H1 (cell line): ENCODE results near the gene TMEM255A. TPM values are rescaled to one million over a fixed set of nuclear protein-coding genes. Genes with fewer than 3 reads are reported as not detected.

Experiments used
- CTCF ChIA-PET: fragments of 300-600 bp; sonication (Branson Sonifier 250); formaldehyde crosslinking; loops from one replicate; lab custom pipeline; 2021; ENCODE audit not compliant: partially characterized antibody; lab: Charles Lee
- POLR2A ChIA-PET: fragments of 300-600 bp; sonication (Branson Sonifier 250); formaldehyde crosslinking; loops from one replicate; lab custom pipeline; 2021; ENCODE audit warnings: inconsistent platforms; ENCODE audit not compliant: partially characterized antibody; lab: Charles Lee
- DNase-seq, 2 experiments: peaks; one replicate each; pipeline versions ENCODE4 v3.0.0 to v3.0.0-alpha.2; 2010 to 2022; ENCODE audit warnings: low spot score in 2 of 2, low read depth in 1 of 2, mixed read lengths in 1 of 2
- FAIRE-seq: peaks from 2 replicates; lab custom pipeline; 2011; peaks lifted over from hg19 to GRCh38; lab: Jason Lieb, UNC
- H2AFZ ChIP-seq: 2 replicates; pipeline ENCODE4 v1.8.1; 2012; ENCODE audit warnings: low read length, inconsistent platforms
- H2AK5ac ChIP-seq: 2 replicates; pipeline ENCODE4 v1.6.1; 2013; ENCODE audit warnings: low read depth, low read length
- H2BK120ac ChIP-seq: replicated peaks from 2 replicates; pipeline ENCODE3; 2013; ENCODE audit warnings: low read depth, low read length, inconsistent platforms
- H2BK12ac ChIP-seq: 2 replicates; pipeline ENCODE4 v1.6.1; 2013; ENCODE audit warnings: low read depth, low read length
- H2BK15ac ChIP-seq: 2 replicates; pipeline ENCODE4 v1.6.1; 2013; ENCODE audit warnings: low read length
- H2BK20ac ChIP-seq: 2 replicates; pipeline ENCODE4 v1.6.1; 2013; ENCODE audit warnings: low read length
- H2BK5ac ChIP-seq: 2 replicates; pipeline ENCODE4 v1.6.1; 2013; ENCODE audit warnings: low read depth, low read length
- H3K14ac ChIP-seq: 2 replicates; pipeline ENCODE4 v1.6.1; 2013; ENCODE audit warnings: inconsistent platforms; ENCODE audit not compliant: insufficient read length
- H3K18ac ChIP-seq: 2 replicates; pipeline ENCODE4 v1.6.1; 2013; ENCODE audit warnings: low read length; ENCODE audit errors: extremely low read depth
- H3K23ac ChIP-seq: 2 replicates; pipeline ENCODE4 v1.6.1; 2013; ENCODE audit warnings: inconsistent platforms; ENCODE audit not compliant: insufficient read length
- H3K23me2 ChIP-seq: 2 replicates; pipeline ENCODE4 v1.6.1; 2013; ENCODE audit warnings: low read depth, low read length
- H3K27ac ChIP-seq: 2 replicates; pipeline ENCODE4 v1.6.1; 2011; ENCODE audit warnings: low read depth, low read length, inconsistent platforms
- H3K27me3 ChIP-seq, 4 experiments: replicated peaks in 1 of 4; 1 replicate in 1 of 4; 2 replicates in 3 of 4; pipeline versions ENCODE4 v1.6.1 to v1.8.1; 2011 to 2013; ENCODE audit warnings: low read length in 3 of 4, mild to moderate bottlenecking in 3 of 4, inconsistent platforms in 2 of 4, mixed read lengths in 2 of 4, moderate library complexity in 1 of 4; ENCODE audit not compliant: control insufficient read depth in 3 of 4, insufficient read depth in 3 of 4; ENCODE audit errors: extremely low read depth in 1 of 4
- H3K36me3 ChIP-seq, 4 experiments: 2 replicates each; pipeline versions ENCODE4 v1.6.1 to v1.8.1; 2011 to 2013; ENCODE audit warnings: mild to moderate bottlenecking in 4 of 4, low read length in 3 of 4, moderate library complexity in 2 of 4, control low read depth in 1 of 4, inconsistent platforms in 1 of 4; ENCODE audit not compliant: insufficient read depth in 4 of 4, control insufficient read depth in 2 of 4
- H3K4ac ChIP-seq: replicated peaks from 2 replicates; pipeline ENCODE3; 2013; ENCODE audit warnings: low read length, low read depth, mixed read lengths, inconsistent platforms; ENCODE audit not compliant: insufficient read length
- H3K4me1 ChIP-seq, 4 experiments: replicated peaks in 1 of 4; 1 replicate in 1 of 4; 2 replicates in 3 of 4; pipeline versions ENCODE4 v1.6.1 to v1.8.1; 2011 to 2013; ENCODE audit warnings: low read length in 3 of 4, inconsistent platforms in 2 of 4, mixed read lengths in 1 of 4; ENCODE audit not compliant: insufficient read depth in 4 of 4, control insufficient read depth in 3 of 4
- H3K4me2 ChIP-seq, 2 experiments: 2 replicates each; pipeline versions ENCODE4 v1.6.1 to v1.8.1; 2011 to 2013; ENCODE audit warnings: low read depth in 2 of 2, low read length in 2 of 2, control low read depth in 1 of 2, inconsistent platforms in 1 of 2, mild to moderate bottlenecking in 1 of 2; ENCODE audit not compliant: insufficient read depth in 1 of 2
- H3K4me3 ChIP-seq, 4 experiments: fragments of 200-600, 300-600 bp in 1 of 4; sonication (generic), shearing (Covaris generic), sonication (Bioruptor Twin) in 1 of 4; 2 replicates each; pipeline versions ENCODE4 v1.5.1 to v1.8.1; 2011 to 2016; ENCODE audit warnings: low read length in 4 of 4, low read depth in 3 of 4, control low read depth in 2 of 4, inconsistent platforms in 2 of 4, mild to moderate bottlenecking in 2 of 4, mixed read lengths in 1 of 4, moderate library complexity in 1 of 4; ENCODE audit not compliant: insufficient read depth in 2 of 4; ENCODE audit errors: extremely low read depth in 1 of 4
- H3K56ac ChIP-seq: replicated peaks from 2 replicates; pipeline ENCODE3; 2013; ENCODE audit warnings: low read depth, mild to moderate bottlenecking, mixed read lengths, low read length, inconsistent platforms; ENCODE audit not compliant: insufficient read length
- H3K79me1 ChIP-seq: 2 replicates; pipeline ENCODE4 v1.6.1; 2013; ENCODE audit warnings: low read depth, low read length, control low read depth
- H3K79me2 ChIP-seq, 2 experiments: 2 replicates each; pipeline versions ENCODE4 v1.6.1 to v1.8.1; 2012 to 2013; ENCODE audit warnings: low read length in 2 of 2, mild to moderate bottlenecking in 2 of 2, inconsistent platforms in 1 of 2; ENCODE audit not compliant: insufficient read depth in 2 of 2, control insufficient read depth in 1 of 2
- H3K9ac ChIP-seq, 4 experiments: replicated peaks in 1 of 4; 1 replicate in 1 of 4; 2 replicates in 3 of 4; pipeline versions ENCODE4 v1.6.1 to v1.8.1; 2011 to 2013; ENCODE audit warnings: low read depth in 3 of 4, low read length in 3 of 4, control low read depth in 2 of 4, mild to moderate bottlenecking in 2 of 4, moderate library complexity in 2 of 4, inconsistent platforms in 1 of 4; ENCODE audit errors: extremely low read depth in 1 of 4
- H3K9me3 ChIP-seq, 2 experiments: 2 replicates each; pipeline versions ENCODE4 v1.6.1 to v1.8.1; 2012 to 2013; ENCODE audit warnings: mild to moderate bottlenecking in 2 of 2, moderate library complexity in 2 of 2, control low read depth in 1 of 2, inconsistent platforms in 1 of 2, low read depth in 1 of 2, low read length in 1 of 2, mixed read lengths in 1 of 2; ENCODE audit not compliant: insufficient read depth in 2 of 2
- H4K20me1 ChIP-seq, 2 experiments: replicated peaks in 1 of 2; 2 replicates each; pipeline versions ENCODE3 to v1.8.1; 2011 to 2013; ENCODE audit warnings: inconsistent platforms in 2 of 2, low read length in 2 of 2, mild to moderate bottlenecking in 1 of 2; ENCODE audit not compliant: insufficient read depth in 2 of 2, control insufficient read depth in 1 of 2
- H4K5ac ChIP-seq: 2 replicates; pipeline ENCODE4 v1.6.1; 2013; ENCODE audit warnings: low read length, low read depth, mixed read lengths, inconsistent platforms; ENCODE audit not compliant: insufficient read length
- H4K8ac ChIP-seq: 2 replicates; pipeline ENCODE4 v1.8.0; 2013; ENCODE audit warnings: mild to moderate bottlenecking, moderate library complexity, low read length, inconsistent platforms; ENCODE audit not compliant: insufficient read depth; ENCODE audit errors: extremely low read depth
- H4K91ac ChIP-seq: replicated peaks from 2 replicates; pipeline ENCODE3; 2013; ENCODE audit warnings: low read length, mixed read lengths, inconsistent platforms; ENCODE audit not compliant: insufficient read length
- EZH2 ChIP-seq: fragments of 200-600 bp; sonication (generic); IDR thresholded peaks from 2 replicates; pipeline ENCODE4 v1.7.1; 2012; ENCODE audit warnings: low read depth, mild to moderate bottlenecking, moderate library complexity, low read length, inconsistent platforms; ENCODE audit not compliant: severe bottlenecking
- HDAC2 ChIP-seq, 2 experiments: fragments of 300-600 bp in 1 of 2; sonication (generic) in 1 of 2; IDR thresholded peaks; 2 replicates each; pipeline ENCODE4 v1.6.1; 2011 to 2012; ENCODE audit warnings: low read depth in 2 of 2, low read length in 2 of 2, mild to moderate bottlenecking in 2 of 2, moderate library complexity in 2 of 2, borderline replicate concordance in 1 of 2, inconsistent platforms in 1 of 2
- MAX ChIP-seq: IDR thresholded peaks from 2 replicates; pipeline ENCODE4 v1.6.1; 2012; ENCODE audit warnings: inconsistent platforms
- RNF2 ChIP-seq: fragments of 200-900, 300-1000 bp; sonication (generic); IDR thresholded peaks from 2 replicates; pipeline ENCODE4 v1.7.1; 2016; ENCODE audit warnings: borderline replicate concordance, low read depth, mild to moderate bottlenecking, antibody characterized with exemption, low read length; ENCODE audit not compliant: poor library complexity, severe bottlenecking; ENCODE audit errors: missing control alignments
- TAF1 ChIP-seq: IDR thresholded peaks from 2 replicates; pipeline ENCODE4 v1.6.1; 2011; ENCODE audit warnings: mild to moderate bottlenecking, low read depth, low read length
- TEAD4 ChIP-seq: IDR thresholded peaks from 2 replicates; pipeline ENCODE4 v1.6.1; 2012; ENCODE audit warnings: low read depth, low read length, inconsistent platforms, mixed read lengths
- polyA plus RNA-seq, 7 experiments: library from polyadenylated mRNA; depleted of rRNA in 3 of 7; stranded (reverse) in 5 of 7; unstranded in 2 of 7; fragments of >200 nt in 5 of 7; fragments of 200-250 nt in 2 of 7; gene quantifications; 1 replicate in 5 of 7; 2 replicates in 1 of 7; 4 replicates in 1 of 7; pipeline versions ENCODE4 v1.2.1 to v1.2.3, GENCODE V29; 2011 to 2013; ENCODE audit warnings: missing spikeins in 2 of 7, mixed read lengths in 2 of 7
- total RNA-seq: library from RNA; stranded (reverse); fragmentation: NEBNext Ultra II Directional; extraction: Animal tissue kit (Norgen Biotek cat#: 25700); gene quantifications from 2 replicates; pipeline ENCODE4 v1.2.1, GENCODE V29; 2021
- TF ChIP-seq, protein P1 (sequence below): IDR thresholded peaks from 2 replicates; pipeline ENCODE4 v1.6.1; 2012; ENCODE audit warnings: low read length, inconsistent platforms

TMEM255A gene
- total and polyA plus RNA-seq, 2 of the 8 experiments (the other 6 are each of a cell fraction or from before 2014, with no cell fraction given) = 0.73 to 2.3 TPM

- Histone ChIP-seq H3K23me2 (no peaks in the 10 kb centered on the region), H4K8ac (no peak overlapping the region), H3K27me3 (no peaks in the 10 kb centered on the region), H3K27ac (no peak overlapping the region), H3K36me3 (no peaks in the 10 kb centered on the region), H3K4me2 (no peak overlapping the region), H2BK20ac (no peak overlapping the region), H3K4ac (no peak overlapping the region), H2BK120ac (no peak overlapping the region), H4K20me1 (no peaks in the 10 kb centered on the region), H4K91ac (no peak overlapping the region), H3K14ac (no peak overlapping the region), H3K56ac (no peak overlapping the region), H2BK5ac (no peak overlapping the region), H3K79me2 (no peaks in the 10 kb centered on the region), H4K5ac (no peak overlapping the region), H3K4me3 (no peak overlapping the region), H2AK5ac (no peak overlapping the region), H2AFZ (no peak overlapping the region), H3K18ac (no peak overlapping the region), H3K79me1 (no peaks in the 10 kb centered on the region), H3K23ac (no peak overlapping the region), H3K4me1 (peaks cover 0 to 9% (median 2%) of the 10 kb centered on the region in 4 experiments; a peak in 1 of 7 replicates), H3K9ac (no peak overlapping the region), H2BK15ac (no peak overlapping the region), H3K9me3 (no peaks in the 10 kb centered on the region), H2BK12ac (no peak overlapping the region)
- POLR2A ChIA-PET = interaction anchor here (0.9 kb wide), 1 partner anchor 10 kb away, joined by 3 read pairs; no protein-coding TSS in a partner anchor
- FAIRE-seq = no peak
- CTCF ChIA-PET = interaction anchor here (1.5 kb wide), 1 partner anchor 12 kb away, joined by 4 read pairs; no protein-coding TSS in a partner anchor
- DNase-seq = no peak
- TF ChIP-seq RNF2 (no peak), MAX (no peak), HDAC2 (IDR thresholded peaks at IDR 0.05; ENCODE audit: borderline replicate concordance in 1 of 2, low read depth in 2 of 2, low read length in 2 of 2) (no peak), TAF1 (no peak), TEAD4 (no peak), EZH2 (no peak)
- TF ChIP-seq, protein P1, sequence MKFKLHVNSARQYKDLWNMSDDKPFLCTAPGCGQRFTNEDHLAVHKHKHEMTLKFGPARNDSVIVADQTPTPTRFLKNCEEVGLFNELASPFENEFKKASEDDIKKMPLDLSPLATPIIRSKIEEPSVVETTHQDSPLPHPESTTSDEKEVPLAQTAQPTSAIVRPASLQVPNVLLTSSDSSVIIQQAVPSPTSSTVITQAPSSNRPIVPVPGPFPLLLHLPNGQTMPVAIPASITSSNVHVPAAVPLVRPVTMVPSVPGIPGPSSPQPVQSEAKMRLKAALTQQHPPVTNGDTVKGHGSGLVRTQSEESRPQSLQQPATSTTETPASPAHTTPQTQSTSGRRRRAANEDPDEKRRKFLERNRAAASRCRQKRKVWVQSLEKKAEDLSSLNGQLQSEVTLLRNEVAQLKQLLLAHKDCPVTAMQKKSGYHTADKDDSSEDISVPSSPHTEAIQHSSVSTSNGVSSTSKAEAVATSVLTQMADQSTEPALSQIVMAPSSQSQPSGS = no peak
These were observed 46.9 kb downstream of the TMEM255A start for GRCh38 chrX:120264341-120264740.
